ENCODE measurements around the gene GLS.

DNA sequence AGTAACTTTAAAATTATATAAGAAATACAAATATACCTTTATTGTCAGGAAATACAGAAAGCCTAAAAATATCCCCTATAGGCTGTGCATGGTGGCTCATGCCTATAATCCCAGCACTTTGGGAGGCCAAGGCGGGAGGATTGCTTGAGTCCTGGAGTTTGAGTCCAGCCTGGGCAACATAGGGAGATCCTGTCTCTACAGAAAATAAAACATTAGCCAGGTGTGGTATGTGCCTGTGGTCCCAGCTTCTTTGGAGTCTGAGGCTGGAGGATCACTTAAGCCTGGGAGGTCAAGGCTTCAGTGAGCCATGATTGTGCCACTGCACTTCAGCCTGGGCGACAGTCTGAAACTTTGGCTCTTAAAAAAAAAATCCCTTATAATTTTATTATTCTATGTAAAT is 29.1 kb downstream of the GLS start:
- TF ChIP-seq CTCF (conservative IDR thresholded peaks at IDR 0.05 in 1 of 2, IDR thresholded peaks at IDR 0.05 in 1 of 2; ENCODE audit: low read depth in 1 of 2, low read length in 2 of 2) (no peak), EZH2 (IDR thresholded peaks at IDR 0.05; ENCODE audit: low read length, missing control alignments) (no peak)
